NCI-H1436 treated with DMSO at 0.1 percent for 48 hours (cell line): ENCODE results near the gene ECHDC1.
"Not testable (repeated sequence)": the region's sequence is repeated elsewhere in the genome, so short reads cannot be mapped to it uniquely, and the experiment has no call there.

Source experiments
- DNase-seq: peaks from one replicate; lab custom pipeline; 2025; lab: John Stamatoyannopoulos, UW

ECHDC1 gene

DNA sequence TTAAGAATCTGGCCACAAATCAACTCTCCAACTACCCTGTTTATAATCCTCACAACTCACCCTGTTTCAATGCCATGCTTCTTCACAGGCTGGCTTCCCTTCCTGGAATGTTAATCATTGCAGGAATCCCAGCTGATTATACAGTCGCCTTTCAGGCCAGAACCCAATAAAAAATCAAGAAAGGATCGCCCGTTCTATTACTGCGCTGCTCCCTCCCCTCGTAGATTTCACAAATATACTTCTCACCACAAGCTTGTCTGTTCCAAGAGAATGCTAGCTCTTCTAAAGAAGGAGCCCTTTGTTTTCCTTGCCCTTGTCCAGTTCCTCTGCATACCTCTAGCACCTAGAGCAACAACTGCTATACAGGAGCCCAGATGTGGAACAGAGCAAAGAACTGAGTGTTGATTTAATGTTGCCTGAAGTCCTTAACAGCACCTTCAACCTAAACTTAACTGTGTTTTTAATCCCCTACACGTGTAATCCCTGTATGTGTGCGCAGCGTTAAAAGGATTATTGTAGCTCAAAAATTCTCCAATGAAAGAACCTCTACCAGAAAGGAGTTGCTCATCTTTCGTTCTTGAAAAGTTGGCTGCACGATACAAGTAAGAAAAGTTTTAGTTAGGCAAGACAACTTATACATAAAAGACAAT lies 988 bp downstream of the ECHDC1 start:
- DNase-seq = no peak

DNA sequence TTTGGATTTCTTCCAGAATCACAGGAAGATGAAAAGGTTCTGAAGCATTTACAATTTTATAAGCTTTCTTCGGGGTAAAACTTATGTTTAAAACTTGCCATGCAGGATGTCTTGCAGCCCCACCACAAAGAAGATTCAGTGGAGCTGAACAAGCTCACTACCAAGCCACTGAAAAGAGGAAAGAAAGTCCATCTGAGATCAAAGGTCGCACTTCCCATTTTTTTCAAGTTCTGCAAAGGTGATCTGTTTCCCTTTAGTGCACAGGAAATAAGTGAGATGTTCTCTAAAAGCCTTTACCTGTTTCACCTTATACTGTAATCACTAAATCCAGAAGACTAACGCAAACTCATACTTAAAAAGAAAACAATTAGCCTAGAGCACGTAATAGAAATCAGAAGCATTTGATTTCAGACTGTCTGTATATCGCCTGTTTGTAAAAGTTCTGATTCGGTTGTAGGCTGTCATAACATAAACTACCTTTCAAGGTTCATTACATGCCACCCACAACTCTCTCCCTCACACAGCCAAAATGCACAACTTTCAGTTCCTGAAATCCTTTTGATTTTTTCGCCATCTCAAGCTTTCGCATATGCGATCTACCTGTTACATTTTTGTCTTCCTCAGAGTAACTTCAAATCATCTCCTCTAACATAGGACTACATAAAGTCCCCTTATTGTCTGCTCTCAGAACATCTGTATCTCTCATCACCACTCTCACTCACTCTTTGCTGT lies 1.8 kb downstream of the ECHDC1 start:
- no peak for DNase-seq

DNA sequence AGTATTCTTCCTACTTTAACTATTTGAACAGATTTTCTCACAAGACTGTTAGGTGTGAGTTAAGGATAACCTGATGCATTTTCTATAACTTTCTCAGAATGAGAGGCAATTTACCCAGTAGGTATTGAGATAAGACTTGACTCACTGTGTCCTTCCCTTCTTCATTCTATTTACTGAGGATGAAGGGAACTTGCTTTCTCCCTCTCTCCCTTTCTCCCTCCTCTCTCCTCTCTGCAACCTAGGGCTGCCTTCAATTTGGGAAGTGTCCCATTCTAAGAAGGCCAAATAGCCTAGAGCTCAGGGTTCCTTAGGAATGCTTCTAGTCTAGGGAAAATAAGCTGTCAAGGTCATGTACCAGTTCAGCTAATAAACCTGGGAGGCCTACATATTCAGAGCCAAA lies 3.2 kb downstream of the ECHDC1 start:
- DNase-seq = no peak

DNA sequence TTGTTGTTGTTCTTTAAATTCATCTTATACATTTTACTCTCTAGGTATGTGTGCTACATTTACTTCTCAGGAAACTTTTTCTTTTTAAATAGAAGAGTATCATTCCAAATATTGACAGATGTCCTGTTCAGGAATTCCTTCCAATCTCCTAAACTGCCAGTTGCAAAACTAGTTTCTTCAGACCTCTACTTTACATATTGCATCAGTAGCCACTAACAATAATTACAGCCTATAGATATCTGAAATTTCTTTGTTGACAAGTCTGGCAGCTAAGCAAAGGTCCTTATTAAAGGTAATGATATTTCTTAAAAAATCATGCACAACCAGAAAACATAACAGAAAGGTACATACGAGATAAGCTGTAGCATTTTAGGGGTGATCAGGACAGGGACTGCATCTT lies 4.5 kb downstream of the ECHDC1 start:
- DNase-seq = no peak

DNA sequence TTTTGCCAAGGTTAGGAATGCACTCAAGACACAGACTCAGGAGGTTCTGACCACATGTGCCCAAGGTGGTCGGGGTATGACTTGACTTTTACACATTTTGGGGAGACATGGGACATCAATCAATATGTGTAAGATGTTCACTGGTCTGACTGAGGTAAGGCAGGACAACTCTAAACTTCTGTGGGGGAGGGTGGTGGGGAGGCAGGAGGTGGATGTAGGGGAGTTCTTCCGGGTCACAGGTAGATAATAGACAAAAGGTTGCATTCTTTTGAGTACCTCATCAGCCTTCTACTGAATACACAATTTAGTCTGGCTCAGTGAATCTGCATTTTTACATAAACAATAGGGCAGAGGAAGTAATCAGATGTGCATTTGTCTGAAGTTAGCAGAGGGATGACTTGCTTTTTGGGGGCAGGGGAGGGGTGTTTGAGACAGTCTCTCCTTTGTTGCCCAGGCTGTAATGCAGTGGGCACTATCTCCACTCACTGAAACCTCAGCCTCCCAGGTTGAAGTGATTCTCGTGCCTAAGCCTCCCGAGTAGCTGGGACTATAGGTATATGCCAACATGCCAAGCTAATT lies 10.9 kb downstream of the ECHDC1 start:
- DNase-seq = no peak

DNA sequence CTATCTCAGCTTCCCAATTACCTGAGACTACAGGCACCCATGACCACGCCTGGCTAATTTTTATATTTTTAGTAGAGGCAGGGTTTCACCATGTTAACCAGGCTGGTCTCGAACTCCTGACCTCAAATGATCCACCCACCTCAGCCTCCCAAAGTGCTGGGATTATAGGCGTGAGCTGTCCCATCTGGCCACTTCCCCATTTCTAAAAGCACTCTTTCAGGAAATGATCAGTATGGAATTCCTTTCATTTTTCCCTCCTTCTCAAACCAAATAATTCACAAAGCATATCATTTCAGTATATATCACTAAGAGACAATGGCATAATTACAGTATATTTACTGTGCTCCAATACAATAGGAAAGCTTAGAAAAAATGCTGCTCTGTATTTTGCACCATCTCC lies 12.2 kb downstream of the ECHDC1 start:
- DNase-seq = not testable (repeated sequence)

DNA sequence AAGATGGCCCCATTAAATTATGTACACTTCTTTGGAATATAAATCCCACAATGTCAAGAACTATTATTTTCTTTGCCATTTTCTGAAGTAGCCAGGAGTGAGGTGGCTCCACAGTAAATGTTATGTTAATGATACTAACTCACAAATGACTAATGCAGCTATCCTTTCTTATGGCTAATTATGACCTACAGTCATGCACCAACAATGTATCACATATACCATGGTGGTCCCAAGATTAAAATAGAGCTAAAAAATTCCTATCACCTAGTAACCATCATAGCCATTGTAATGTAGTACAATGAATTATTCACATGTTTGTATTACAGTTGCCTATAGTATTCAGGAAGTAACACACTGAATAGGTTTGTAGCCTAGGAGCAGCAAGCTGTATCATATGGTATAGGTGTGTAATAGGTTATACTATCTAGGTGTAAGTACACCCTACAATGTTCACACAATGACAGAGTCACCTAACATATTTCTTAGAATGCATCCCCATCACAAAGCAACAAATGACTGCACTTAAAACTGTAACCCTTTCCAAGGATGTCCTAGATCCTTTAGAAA lies 15.3 kb downstream of the ECHDC1 start:
- DNase-seq = no peak

DNA sequence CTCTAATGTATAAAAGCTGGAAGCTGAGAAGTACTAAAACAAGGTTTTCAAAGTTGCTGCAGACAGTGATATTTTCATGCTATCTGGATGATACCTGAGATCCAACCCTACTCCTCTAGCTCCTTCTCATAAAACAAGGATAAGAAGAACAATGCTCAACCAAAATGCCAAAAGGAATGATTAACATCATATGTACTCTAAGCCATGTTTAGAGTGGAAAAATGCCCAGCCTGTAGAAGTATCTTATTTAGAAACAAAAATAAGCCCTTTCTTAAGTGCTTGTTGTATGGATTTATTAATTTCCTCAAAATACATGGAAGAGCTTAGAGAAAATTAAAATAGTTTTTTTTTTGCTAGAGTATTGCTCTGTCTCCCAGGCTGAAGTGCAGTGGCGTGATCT lies 23.7 kb downstream of the ECHDC1 start:
- no peak for DNase-seq

DNA sequence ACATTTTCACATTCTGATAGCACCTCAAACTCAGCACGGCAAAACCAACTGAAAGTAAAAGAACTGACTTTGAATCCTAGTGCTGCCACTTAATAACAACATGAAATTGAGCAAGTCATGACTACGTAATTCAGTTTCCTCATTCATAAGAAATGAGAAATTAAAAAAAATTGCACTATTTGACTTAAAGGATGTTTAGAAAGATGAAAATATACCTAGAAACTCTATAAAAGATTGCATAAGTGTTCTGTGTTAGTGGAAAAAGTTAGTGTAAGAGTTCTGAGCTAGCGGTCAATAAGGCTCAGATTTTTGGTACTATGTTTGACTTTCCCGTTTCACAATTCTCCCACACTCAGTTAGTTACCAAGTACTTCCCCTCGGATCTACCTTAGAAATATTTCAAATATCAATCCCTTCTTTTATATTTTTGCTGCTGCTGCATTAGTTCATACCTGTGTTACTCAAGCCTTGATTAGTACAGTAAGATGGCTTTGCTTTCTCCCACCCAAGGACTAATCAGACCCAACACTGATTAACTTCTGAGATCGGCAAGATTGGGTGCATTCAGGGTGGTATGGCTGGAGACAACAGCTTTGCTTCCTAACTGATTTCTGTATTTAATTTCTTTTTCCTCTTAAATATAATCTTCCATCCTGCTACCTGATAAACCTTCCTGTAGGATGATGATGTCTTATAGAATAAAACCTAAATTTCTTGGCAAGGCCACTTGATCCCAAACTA lies 25.9 kb downstream of the ECHDC1 start:
- DNase-seq = no peak

DNA sequence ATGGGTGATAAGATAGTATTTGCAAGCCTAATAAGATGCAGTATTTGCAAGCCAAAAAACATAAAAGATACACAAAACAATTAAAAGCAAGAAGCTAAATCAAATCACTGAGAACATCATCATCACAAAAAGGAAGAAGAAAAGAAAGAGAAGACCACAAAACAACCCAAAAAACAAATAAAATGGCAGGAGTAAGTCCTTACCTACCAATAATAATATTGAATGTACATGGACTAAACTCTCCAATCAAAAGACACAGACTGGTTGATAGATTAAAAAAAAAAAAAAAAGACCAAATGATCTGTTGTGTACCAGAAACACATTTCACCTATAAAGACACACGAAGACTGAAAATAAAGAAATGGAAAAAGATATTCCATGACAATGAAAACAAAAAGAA lies 37.7 kb downstream of the ECHDC1 start:
- DNase-seq = no peak

DNA sequence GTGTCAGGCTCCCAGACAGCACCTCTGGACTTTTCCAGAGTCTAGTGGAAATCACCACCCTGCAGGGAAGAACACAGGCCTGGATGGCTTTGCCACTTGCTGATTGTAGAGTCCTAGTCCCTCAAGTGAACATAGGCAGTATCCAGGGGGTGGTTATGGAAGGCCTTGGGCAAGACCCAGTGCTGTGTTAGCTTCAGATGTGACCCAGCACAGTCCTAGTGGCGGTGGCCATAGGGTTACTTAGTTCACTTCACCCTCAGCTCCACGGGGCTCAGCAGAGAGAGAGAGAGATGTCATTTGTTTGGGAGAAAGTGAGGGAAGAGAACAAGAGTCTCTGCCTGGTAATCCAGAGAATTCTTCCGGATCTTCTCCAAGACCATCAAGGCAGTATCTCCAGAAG lies 39.5 kb downstream of the ECHDC1 start:
- no peak for DNase-seq

DNA sequence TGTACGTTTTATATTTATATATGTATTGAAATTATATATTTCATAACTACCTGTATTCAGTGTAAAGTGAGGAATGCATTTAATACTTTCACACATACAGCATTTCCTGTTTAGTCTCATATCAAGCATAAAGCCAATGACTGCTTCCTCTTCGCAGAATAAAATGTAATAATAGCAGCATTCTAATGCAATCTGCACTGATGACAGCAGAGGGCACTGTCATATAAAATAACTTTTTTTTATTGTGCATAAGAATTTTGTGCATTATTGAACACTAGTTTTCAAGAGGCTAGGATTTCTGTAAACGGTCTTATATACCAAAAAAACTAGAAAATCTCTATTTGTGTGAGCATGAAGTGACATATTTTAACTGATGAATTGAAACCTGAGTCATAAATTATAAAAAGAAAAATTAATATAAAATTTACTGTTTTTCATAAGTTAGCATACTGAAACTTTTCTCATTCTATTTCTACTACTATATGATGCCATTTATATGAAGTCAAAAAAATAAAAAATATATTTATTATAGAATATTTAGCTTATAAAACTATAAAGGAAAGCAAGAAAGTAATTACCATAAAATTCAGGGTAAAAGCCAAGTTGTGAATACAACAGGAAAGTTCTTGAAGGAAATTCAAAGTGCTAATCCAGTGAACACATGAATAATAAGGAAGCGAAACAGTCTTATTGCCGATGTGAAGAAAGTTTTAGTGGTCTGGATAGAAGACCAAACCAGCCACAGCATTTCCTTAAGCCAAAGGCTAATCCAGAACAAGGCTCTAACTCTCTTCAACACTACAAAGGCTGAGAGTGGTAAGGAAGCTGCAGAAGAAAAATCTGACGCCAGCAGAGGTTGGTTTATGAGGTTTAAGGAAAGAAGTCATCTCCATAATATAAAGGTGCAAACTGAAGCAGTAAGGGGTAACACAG lies 40.4 kb downstream of the ECHDC1 start:
- no peak for DNase-seq

DNA sequence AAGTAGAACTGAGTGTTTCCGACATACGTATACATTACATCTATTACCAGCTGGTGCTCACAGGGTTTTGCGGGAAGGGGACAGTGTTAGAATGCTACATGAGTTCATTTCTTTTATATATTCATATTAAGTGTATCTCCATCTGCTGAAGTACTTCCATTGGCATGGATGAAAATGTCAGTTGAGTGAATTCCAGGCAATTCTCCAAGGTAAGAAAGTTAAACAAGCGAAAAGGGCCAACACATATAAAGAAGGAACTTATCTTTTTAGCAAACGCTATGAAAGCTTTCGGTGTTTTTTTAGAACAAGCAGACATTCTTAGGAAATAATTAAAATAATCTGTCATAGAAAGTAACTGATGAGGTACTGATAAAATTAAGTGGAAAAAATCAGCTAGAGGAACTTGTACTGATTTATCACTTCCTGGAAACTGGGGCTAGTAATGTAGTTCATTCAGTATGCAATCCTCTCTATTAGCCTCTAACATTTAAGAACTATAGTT lies 42.2 kb downstream of the ECHDC1 start:
- no peak for DNase-seq

DNA sequence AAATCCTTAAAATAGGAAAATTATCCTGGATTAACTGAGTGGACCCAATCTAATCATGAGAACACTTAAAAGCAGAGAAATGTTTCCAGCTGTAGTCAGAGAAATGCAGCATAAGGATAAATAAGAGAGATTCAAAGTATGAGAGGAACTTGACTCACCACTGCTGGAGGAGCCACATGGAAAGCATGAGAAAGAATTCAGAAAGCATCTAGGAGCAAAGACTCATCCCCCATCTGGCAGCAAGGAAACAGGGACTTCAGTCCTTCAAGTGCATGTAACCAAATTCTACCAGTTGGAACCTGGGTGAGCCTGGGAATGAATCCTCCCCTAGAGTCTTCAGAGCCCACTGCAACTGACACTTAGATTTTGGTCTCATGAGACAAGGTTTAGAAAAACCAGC lies 43.0 kb downstream of the ECHDC1 start:
- DNase-seq = no peak

DNA sequence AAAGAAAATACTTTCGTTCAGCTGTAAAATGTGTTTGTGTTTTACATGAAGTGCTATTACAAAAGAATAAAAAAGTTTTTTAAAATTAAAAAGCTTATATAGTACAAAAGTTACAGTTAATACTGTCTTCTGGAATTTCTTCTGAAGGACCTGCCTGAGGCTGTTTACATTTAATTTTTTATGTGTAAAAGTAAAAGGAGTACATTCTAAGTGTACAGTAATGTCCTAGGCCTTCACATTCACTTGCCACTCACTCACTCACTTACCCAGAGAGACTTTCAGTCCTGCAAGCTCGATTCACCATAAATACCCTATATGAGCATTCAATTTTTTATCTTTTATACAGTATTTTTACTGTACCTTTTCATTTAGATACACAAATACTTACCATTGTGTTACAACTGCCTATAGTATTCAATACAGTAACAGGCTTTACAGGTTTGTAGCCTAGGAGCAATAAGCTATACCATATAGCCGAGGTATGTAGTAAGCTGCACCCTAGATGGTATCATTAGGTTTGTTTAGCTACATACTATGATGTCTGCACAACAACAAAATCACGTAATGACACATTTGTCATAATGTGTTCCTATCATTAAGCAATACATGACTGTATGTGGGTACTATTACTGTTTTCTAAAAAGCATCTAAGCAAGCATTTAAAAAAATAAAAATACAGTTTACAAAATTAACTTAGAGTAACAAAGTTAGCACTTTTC lies 43.7 kb downstream of the ECHDC1 start:
- no peak for DNase-seq

DNA sequence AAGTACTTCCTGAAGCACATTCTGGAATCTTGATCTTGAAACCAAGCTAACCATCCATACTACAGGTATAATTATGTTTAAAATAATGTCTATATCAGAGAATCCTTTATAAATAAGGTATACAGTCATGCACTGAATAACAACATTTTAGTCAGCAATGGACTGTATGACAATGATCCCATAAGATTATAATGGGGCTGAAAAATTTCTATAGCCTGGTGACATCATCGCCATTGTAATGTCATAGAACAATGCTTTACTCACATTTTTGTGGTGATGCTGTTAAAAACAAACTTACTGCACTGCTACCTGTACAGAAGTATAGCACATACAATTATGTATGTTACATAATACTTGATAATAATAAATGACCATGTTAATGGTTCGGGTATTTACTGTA lies 44.9 kb downstream of the ECHDC1 start:
- DNase-seq = no peak

DNA sequence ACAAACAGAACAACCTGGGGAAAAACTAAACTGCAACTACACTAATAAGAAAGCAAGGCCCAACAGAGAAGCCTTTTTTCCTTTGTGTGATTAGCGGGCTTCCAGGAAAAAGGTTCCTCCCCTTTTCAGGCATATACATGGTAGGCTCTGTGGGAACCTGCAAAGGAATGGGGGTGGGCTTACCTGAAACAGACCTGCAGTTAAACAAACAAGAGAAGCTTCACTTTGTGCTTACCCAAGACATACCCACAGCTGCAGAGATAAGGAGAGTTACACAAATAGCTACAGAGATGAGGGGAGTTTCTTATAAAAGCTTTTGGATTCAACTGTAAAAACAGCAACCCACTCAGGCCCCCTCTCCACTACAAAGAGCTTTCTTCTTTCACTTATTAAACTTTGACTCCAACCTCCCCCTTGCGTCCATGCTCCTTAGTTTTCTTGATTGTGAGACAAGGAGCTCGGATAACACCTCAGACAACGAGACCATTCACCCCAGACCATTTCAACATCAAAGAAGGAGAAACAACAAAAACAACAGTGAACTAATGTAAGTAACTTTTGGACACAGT lies 45.8 kb downstream of the ECHDC1 start:
- DNase-seq = no peak

DNA sequence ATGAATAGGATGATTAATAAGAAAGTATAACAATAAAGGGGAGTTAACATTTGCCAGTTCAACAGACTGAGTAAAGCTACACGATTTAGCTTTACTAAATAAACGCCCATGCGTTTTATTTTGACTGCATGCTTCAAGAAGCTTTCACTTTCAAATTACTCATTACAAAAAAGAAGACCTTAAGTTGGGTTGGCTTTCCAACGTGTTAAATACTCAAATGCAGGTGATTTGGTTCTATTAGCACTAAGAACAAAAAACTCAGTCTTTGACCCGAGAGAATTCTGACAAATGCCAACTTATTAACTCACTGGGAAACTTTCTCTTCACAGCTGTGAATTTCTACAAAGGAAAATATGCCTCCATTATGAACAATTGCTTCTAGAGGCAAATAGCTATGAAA lies 51.9 kb downstream of the ECHDC1 start:
- no peak for DNase-seq

DNA sequence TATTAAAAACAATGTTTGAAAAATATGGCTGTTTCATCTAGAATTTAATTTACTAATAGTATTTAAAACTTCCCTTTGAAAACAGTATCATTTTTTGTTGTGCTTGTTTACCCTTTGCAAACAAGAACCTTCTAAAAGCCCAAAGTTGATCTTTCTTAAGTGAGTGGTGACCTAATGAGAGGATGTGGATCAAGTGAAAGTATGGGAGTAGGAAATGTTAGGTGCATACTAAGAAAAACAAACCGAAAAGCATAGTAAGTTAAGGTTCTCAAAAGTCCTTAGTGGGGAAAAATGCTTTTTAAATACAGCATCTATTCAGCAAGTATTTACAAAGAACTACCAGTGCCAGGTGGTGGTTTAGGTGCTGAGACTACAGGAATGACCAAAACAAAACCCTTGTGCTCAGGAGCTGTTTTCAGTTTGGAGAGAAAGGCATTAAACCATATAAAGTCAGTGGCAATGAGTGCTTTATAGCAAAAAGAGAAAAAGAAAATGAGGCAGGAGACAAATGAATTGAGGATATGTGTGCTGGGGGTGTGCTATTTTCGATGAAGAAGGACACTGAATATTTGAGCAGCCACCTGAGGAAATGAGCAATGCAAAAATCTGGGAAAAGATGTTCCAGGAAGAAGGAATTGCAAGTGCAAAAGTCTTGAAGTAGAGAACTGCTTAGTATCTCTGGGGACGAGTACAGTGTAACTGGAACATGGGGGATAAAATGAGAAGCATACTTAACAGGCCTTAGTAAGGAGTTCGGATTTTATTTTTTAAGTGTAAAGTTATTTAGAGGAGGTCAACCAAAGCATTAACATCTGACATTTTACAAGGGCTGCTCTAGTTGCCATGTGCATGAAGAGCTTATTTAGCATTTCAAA lies 52.8 kb downstream of the ECHDC1 start:
- DNase-seq = no peak
